NCI-H2107 treated with DMSO at 0.1 percent for 48 hours (cell line): ENCODE measurements around the gene SCAP.

Source experiments
- DNase-seq: peaks from one replicate; lab custom pipeline; 2025; ENCODE audit not compliant: unreplicated experiment; lab: John Stamatoyannopoulos, UW

Gene SCAP

GRCh38 chr3:47367631-47368030 lies 108.1 kb downstream of the SCAP start:
- DNase-seq = no peak

DNA sequence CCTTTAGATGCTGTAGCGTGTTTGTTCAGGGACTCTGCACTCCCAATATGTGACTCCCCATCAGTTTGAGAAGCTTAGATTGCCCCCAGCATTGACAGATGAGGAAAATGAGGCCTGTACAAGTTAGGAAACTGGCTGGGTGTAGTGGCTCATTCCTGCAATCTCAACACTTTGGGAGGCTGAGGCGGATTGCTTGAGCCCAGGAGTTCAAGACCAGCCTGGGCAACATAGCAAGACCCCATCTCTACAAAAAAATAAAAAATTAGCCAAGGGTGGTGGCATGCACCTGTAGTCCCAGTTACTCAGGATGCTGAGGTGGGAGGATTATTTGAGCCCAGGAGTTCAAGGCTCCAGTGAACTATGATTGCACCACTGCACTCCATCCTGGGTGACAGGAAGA lies 108.9 kb downstream of the SCAP start:
- no peak for DNase-seq

DNA sequence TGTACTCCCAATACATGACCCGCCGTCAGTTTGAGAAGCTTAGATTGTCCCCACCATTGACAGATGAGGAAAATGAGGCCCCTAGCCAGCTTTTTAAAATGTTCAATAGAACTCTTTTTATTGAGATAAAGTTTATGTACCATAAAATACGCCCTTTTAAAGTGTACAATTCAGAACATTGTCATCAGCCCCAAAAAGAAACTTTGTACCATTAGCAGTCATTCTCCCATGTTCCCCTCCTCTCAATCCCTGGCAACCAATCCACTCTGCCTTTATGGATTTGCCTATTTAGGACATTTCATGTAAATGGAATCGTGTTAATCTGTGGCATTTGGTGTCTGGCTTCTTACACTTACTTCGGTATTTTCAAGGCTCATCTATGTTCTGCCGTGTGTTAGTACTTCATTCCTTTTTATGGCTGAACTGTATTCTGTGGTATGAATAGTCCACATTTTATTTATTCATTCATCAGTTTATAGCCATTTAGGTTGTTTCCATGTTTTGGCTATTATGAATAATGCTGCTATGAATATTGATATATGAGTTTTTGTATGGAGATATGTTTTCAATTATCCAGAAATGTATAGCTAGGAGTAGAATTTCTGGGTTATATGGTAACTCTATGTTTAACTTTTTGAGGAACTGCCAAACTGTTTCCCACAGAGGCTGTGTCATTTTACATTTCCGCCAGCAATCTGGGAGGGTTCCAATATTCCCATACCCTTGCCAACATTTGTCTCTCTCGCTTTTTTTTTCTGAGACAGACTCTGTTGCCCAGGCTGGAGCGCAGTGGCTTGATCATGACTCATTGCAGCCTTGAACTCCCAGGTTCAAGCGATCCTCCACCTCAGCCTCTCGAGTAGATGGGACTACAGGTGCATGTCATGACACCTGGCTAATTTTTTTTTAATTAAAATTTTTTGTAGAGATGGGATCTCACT lies 110.3 kb downstream of the SCAP start:
- no peak for DNase-seq
